Liver (tissue), 9 donors: ENCODE results near the gene C1QL1. TPM values are rescaled to one million over a fixed set of nuclear protein-coding genes. Genes with fewer than 3 reads are reported as not detected.

Experiments
- DNase-seq: peaks from one replicate; pipeline ENCODE4 v3.0.0-alpha.2; 2017; ENCODE audit warnings: low spot score
- H3K27ac ChIP-seq, 2 donors: one replicate each; pipeline ENCODE4 v1.7.0; 2013; ENCODE audit warnings: inconsistent platforms in 2 of 2, low read length in 2 of 2, control low read depth in 1 of 2, low read depth in 1 of 2, mild to moderate bottlenecking in 1 of 2
- H3K27me3 ChIP-seq, 4 donors: one replicate each; pipeline versions ENCODE4 v1.6.1 to v1.7.0; 2013; ENCODE audit warnings: low read length in 3 of 4, inconsistent platforms in 1 of 4, mild to moderate bottlenecking in 1 of 4, moderate library complexity in 1 of 4; ENCODE audit not compliant: control insufficient read depth in 4 of 4, insufficient read depth in 4 of 4
- H3K36me3 ChIP-seq, 4 donors: one replicate each; pipeline versions ENCODE4 v1.6.1 to v1.7.0; 2013; ENCODE audit warnings: low read length in 3 of 4, mild to moderate bottlenecking in 3 of 4, low read depth in 1 of 4, moderate library complexity in 1 of 4; ENCODE audit not compliant: control insufficient read depth in 4 of 4, insufficient read depth in 3 of 4
- H3K4me1 ChIP-seq, 4 donors: one replicate each; pipeline versions ENCODE4 v1.6.1 to v1.7.0; 2013; ENCODE audit warnings: low read length in 3 of 4, mild to moderate bottlenecking in 3 of 4, moderate library complexity in 1 of 4; ENCODE audit not compliant: control insufficient read depth in 4 of 4, insufficient read depth in 4 of 4
- H3K4me3 ChIP-seq, 3 donors: one replicate each; pipeline versions ENCODE4 v1.6.1 to v1.7.0; 2013; ENCODE audit warnings: low read length in 3 of 3, control low read depth in 1 of 3, low read depth in 1 of 3, mild to moderate bottlenecking in 1 of 3
- H3K9ac ChIP-seq, 2 donors: one replicate each; pipeline ENCODE4 v1.7.0; 2013; ENCODE audit warnings: low read length in 2 of 2, mild to moderate bottlenecking in 2 of 2, moderate library complexity in 2 of 2, control low read depth in 1 of 2, low read depth in 1 of 2
- H3K9me3 ChIP-seq, 4 donors: one replicate each; pipeline versions ENCODE4 v1.6.1 to v1.7.0; 2013; ENCODE audit warnings: low read length in 3 of 4; ENCODE audit not compliant: control insufficient read depth in 4 of 4
- ATF3 ChIP-seq: IDR thresholded peaks from 2 replicates; pipeline ENCODE4 v1.6.1; 2016; ENCODE audit warnings: antibody characterized with exemption
- CTCF ChIP-seq: fragments of 150-350 bp; IDR thresholded peaks from 2 replicates; pipeline ENCODE4 v1.5.1; 2017; ENCODE audit warnings: improper control_type of control experiment, low read depth, low read length; ENCODE audit not compliant: missing input control
- EGR1 ChIP-seq, 2 donors: IDR thresholded peaks; 2 replicates each; pipeline ENCODE4 v1.6.1; 2016 to 2018; ENCODE audit warnings: antibody characterized with exemption in 2 of 2, low read depth in 2 of 2
- FOXA1 ChIP-seq: IDR thresholded peaks from 2 replicates; pipeline ENCODE4 v1.6.1; 2016; ENCODE audit warnings: antibody characterized with exemption
- FOXA2 ChIP-seq: IDR thresholded peaks from 2 replicates; pipeline ENCODE4 v1.6.1; 2016; ENCODE audit warnings: antibody characterized with exemption
- GABPA ChIP-seq, 2 donors: IDR thresholded peaks in 1 of 2; conservative IDR thresholded peaks in 1 of 2; 2 replicates each; pipeline ENCODE4 v1.6.1; 2016; ENCODE audit warnings: antibody characterized with exemption in 2 of 2, mild to moderate bottlenecking in 1 of 2, moderate library complexity in 1 of 2
- HNF4A ChIP-seq, 2 donors: conservative IDR thresholded peaks; 2 replicates each; pipeline ENCODE4 v1.6.1; 2016; ENCODE audit warnings: antibody characterized with exemption in 2 of 2, mild to moderate bottlenecking in 2 of 2
- HNF4G ChIP-seq: IDR thresholded peaks from 2 replicates; pipeline ENCODE4 v1.6.1; 2016; ENCODE audit warnings: antibody characterized with exemption
- JUND ChIP-seq, 2 donors: IDR thresholded peaks; 2 replicates each; pipeline ENCODE4 v1.6.1; 2016; ENCODE audit warnings: antibody characterized with exemption in 2 of 2
- MAX ChIP-seq: IDR thresholded peaks from 2 replicates; pipeline ENCODE4 v1.6.1; 2016; ENCODE audit warnings: antibody characterized with exemption
- NR2F2 ChIP-seq: IDR thresholded peaks from 2 replicates; pipeline ENCODE4 v1.6.1; 2016; ENCODE audit warnings: antibody characterized with exemption
- RAD21 ChIP-seq, 2 donors: IDR thresholded peaks; 2 replicates each; pipeline ENCODE4 v1.6.1; 2016; ENCODE audit warnings: antibody characterized with exemption in 2 of 2, mild to moderate bottlenecking in 2 of 2
- REST ChIP-seq: IDR thresholded peaks from 2 replicates; pipeline ENCODE4 v1.6.1; 2016; ENCODE audit warnings: antibody characterized with exemption, mild to moderate bottlenecking
- RXRA ChIP-seq, 2 donors: IDR thresholded peaks; 2 replicates each; pipeline ENCODE4 v1.6.1; 2017 to 2018; ENCODE audit warnings: antibody characterized with exemption in 2 of 2, mild to moderate bottlenecking in 1 of 2
- SP1 ChIP-seq: IDR thresholded peaks from 2 replicates; pipeline ENCODE4 v1.6.1; 2018; ENCODE audit warnings: antibody characterized with exemption, mild to moderate bottlenecking
- TAF1 ChIP-seq: conservative IDR thresholded peaks from 2 replicates; pipeline ENCODE4 v1.6.1; 2016; ENCODE audit warnings: antibody characterized with exemption, mild to moderate bottlenecking
- YY1 ChIP-seq: IDR thresholded peaks from 2 replicates; pipeline ENCODE4 v1.6.1; 2016; ENCODE audit warnings: antibody characterized with exemption, mild to moderate bottlenecking
- ZBTB33 ChIP-seq: IDR thresholded peaks from 2 replicates; pipeline ENCODE4 v1.6.1; 2016; ENCODE audit warnings: antibody characterized with exemption
- WGBS: extraction: QIAGEN DNeasy Blood & Tissue Kit; methylation state at CpG from one replicate; pipeline ENCODE4 v1.1.7; 2013; 5-methylcytosine and 5-hydroxymethylcytosine counted together
- polyA plus RNA-seq, 2 donors: library from polyadenylated mRNA; stranded (reverse) in 1 of 2; unstranded in 1 of 2; fragments of 200-250 nt in 1 of 2; fragments of >200 nt in 1 of 2; fragmentation: Nextera tagmentation in 1 of 2; extraction: Ambion mirVana in 1 of 2; gene quantifications; one replicate each; pipeline versions ENCODE4 v1.2.1 to v1.2.3, GENCODE V29; 2013 to 2015
- total RNA-seq, 2 donors: library from RNA; depleted of rRNA; stranded (reverse); fragments of >200 nt; gene quantifications; one replicate each; pipeline ENCODE4 v1.2.3, GENCODE V29; 2014
- donor health status: healthy.
- donor health status: healthy.
- donor health status: healthy.
- donor health status: healthy.
- donor health status: healthy.

Gene C1QL1
- total and polyA plus RNA-seq, 4 donors, result 0.17 to 0.57 (median 0.23) TPM; not detected in 1

- Histone ChIP-seq H3K36me3 (no peaks in the 10 kb centered on the region), H3K4me1 (peaks cover 0 to 16% (median 10%) of the 10 kb centered on the region in 4 donors), H3K9ac (no peak overlapping the region), H3K27ac (no peak overlapping the region), H3K4me3 (no peak overlapping the region), H3K9me3 (no peaks in the 10 kb centered on the region), H3K27me3 (no peaks in the 10 kb centered on the region)
- TF ChIP-seq ATF3 (no peak), NR2F2 (no peak), MAX (no peak), YY1 (no peak), TAF1 (no peak), REST (no peak), SP1 (no peak), ZBTB33 (no peak), CTCF (no peak), GABPA (IDR thresholded peaks at IDR 0.05 in 1 of 2, conservative IDR thresholded peaks at IDR 0.05 in 1 of 2) (no peak), RAD21 (IDR thresholded peaks at IDR 0.05) (no peak), FOXA1 (no peak), HNF4A (conservative IDR thresholded peaks at IDR 0.05) (no peak), FOXA2 (no peak), RXRA (IDR thresholded peaks at IDR 0.05) (no peak), HNF4G (no peak), EGR1 (IDR thresholded peaks at IDR 0.05; ENCODE audit: low read depth in 2 of 2) (no peak), JUND (IDR thresholded peaks at IDR 0.05) (no peak)
- 82% methylated on average over 6 of the region's 6 CpGs for WGBS
- DNase-seq, result no peak
Measured at GRCh38 chr17:44913676-44914075, 54.4 kb downstream of the C1QL1 start.
